ENCODE measurements around the gene CD2BP2. TPM values are rescaled to one million over a fixed set of nuclear protein-coding genes. Genes with fewer than 3 reads are reported as not detected.
A peak's percentile ranks its signal among the peaks of the same experiment; 100 is the strongest.

Gene CD2BP2
- total RNA-seq, 1 experiment from 2014 or later: 48.4 TPM

DNA sequence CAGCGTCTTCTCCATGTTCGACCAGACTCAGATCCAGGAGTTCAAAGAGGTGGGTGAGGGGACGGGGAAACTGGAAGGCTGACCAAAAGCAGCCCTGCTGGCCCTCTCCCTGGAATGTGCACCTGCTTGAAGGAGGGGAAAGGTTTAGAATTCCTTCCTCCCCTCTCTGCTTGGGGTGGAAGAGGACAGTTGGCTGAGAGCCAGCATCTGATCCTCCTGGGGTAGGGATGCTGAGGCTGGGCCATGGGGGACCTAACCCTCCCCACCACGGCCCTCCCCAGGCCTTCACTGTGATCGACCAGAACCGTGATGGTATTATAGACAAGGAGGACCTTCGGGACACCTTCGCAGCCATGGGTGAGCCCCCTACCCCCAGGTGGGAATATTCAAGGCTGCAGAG is 20.8 kb upstream of the CD2BP2 start:
- intact Hi-C loops (cut with micrococcal nuclease): no loop called here
- peaks cover 13% of the 10 kb centered on the region for H3K36me3 Mint-ChIP-seq (ENCODE audit: insufficient read depth, unreplicated experiment)
- no peak for DNase-seq (ENCODE audit: unreplicated experiment)
- H3K27ac Mint-ChIP-seq (ENCODE audit: low read depth, unreplicated experiment): no peak overlapping the region
- ChIA-PET POLR2A (interaction anchor here (2.9 to 3.7 kb wide), 2 partner anchors 20 to 32 kb away, joined by 19 to 20 read pairs; partner anchors contain the start of genes ZNF48 and ZNF771), CTCF (interaction anchor here (0.6 to 2.6 kb wide), 3 partner anchors 29 to 320 kb away, joined by 3 to 9 read pairs (median 6); no protein-coding TSS in a partner anchor)
- H3K4me3 Mint-ChIP-seq (ENCODE audit: unreplicated experiment): no peak overlapping the region
- H3K4me1 Mint-ChIP-seq (ENCODE audit: insufficient read depth, unreplicated experiment): peaks cover 26% of the 10 kb centered on the region
- BruUV-seq (replicated peaks): no TSS peak
- H3K27me3 Mint-ChIP-seq (ENCODE audit: insufficient read depth, unreplicated experiment): no peaks in the 10 kb centered on the region
- H3K9me3 Mint-ChIP-seq (ENCODE audit: unreplicated experiment): no peaks in the 10 kb centered on the region
- TF ChIP-seq, protein P1, sequence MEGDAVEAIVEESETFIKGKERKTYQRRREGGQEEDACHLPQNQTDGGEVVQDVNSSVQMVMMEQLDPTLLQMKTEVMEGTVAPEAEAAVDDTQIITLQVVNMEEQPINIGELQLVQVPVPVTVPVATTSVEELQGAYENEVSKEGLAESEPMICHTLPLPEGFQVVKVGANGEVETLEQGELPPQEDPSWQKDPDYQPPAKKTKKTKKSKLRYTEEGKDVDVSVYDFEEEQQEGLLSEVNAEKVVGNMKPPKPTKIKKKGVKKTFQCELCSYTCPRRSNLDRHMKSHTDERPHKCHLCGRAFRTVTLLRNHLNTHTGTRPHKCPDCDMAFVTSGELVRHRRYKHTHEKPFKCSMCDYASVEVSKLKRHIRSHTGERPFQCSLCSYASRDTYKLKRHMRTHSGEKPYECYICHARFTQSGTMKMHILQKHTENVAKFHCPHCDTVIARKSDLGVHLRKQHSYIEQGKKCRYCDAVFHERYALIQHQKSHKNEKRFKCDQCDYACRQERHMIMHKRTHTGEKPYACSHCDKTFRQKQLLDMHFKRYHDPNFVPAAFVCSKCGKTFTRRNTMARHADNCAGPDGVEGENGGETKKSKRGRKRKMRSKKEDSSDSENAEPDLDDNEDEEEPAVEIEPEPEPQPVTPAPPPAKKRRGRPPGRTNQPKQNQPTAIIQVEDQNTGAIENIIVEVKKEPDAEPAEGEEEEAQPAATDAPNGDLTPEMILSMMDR (IDR thresholded peaks at IDR 0.05; ENCODE audit: unreplicated experiment): no peak

DNA sequence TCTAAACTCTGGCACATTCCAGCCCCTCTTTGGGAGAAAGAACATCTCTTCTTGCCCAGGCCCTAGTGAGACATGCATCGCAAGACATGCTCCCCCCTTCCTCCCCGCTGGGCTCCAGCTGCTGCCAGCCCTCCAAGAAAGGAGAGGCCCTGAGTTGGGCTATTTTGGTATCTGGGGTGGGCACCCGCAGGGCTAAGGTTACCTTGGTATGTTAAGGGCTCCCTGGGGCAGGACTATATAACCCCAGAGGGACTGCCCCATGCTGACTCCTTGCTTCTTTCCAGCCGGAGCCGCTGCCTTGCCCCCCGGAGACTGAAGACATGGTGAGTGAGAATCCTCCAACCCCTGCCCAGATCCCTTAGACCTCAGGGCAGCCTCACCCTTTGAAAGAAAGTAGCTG is 19.4 kb upstream of the CD2BP2 start, which contains the start of gene MYL11:
Gene MYL11 (plus strand): TSS at position 265 of the 400 bp plus-strand sequence. CDS start 56 bp downstream, at position 321.
- Mint-ChIP-seq H3K27ac (ENCODE audit: low read depth, unreplicated experiment) (no peak within 1 kb of the TSS), H3K4me3 (ENCODE audit: unreplicated experiment) (no peak within 1 kb of the TSS)

DNA sequence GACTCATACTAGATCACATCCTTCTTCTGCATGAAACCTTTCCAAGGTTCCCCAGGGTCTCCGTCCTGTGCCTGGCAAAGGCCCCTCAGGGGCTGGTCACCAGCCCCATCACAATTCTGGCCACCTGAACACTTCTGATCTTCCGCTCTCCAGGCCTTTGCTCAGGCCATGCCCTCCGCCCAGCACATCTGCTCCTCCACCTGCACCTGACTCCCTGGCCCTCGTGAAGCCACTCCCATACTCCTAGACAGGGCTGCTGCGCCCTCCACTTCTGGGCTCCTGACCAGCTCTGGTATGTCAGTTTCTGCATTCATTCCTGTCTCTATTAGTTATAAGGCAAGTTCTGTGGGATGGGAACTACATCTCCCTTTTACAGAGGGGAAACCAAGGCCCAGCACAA is 17.6 kb upstream of the CD2BP2 start:
- no peaks in the 10 kb centered on the region for H3K9me3 Mint-ChIP-seq (ENCODE audit: unreplicated experiment)
- intact Hi-C loops (cut with micrococcal nuclease): no loop called here
- POLR2A ChIA-PET: no interaction called here
- CTCF ChIA-PET: interaction anchor here (0.7 kb wide), 1 partner anchor 372 kb away, joined by 4 read pairs; no protein-coding TSS in a partner anchor
- no TSS peak for BruUV-seq (replicated peaks)
- no peak overlapping the region for H3K4me3 Mint-ChIP-seq (ENCODE audit: unreplicated experiment)
- TF ChIP-seq, protein P1 (IDR thresholded peaks at IDR 0.05; ENCODE audit: unreplicated experiment): no peak
- no peak for DNase-seq (ENCODE audit: unreplicated experiment)
- no peak overlapping the region for H3K27ac Mint-ChIP-seq (ENCODE audit: low read depth, unreplicated experiment)
- H3K27me3 Mint-ChIP-seq (ENCODE audit: insufficient read depth, unreplicated experiment): no peaks in the 10 kb centered on the region
- no peaks in the 10 kb centered on the region for H3K36me3 Mint-ChIP-seq (ENCODE audit: insufficient read depth, unreplicated experiment)
- H3K4me1 Mint-ChIP-seq (ENCODE audit: insufficient read depth, unreplicated experiment): peaks cover 36% of the 10 kb centered on the region

More for the DNA sequence above, 19.4 kb upstream of the CD2BP2 start, which contains the start of gene MYL11:
- Mint-ChIP-seq H3K9me3 (ENCODE audit: unreplicated experiment) (no peaks in the 10 kb centered on the region), H3K36me3 (ENCODE audit: insufficient read depth, unreplicated experiment) (no peaks in the 10 kb centered on the region), H3K27me3 (ENCODE audit: insufficient read depth, unreplicated experiment) (no peaks in the 10 kb centered on the region), H3K4me1 (ENCODE audit: insufficient read depth, unreplicated experiment) (peaks cover 19% of the 10 kb centered on the region)
- ChIA-PET CTCF (interaction anchor here (0.6 to 2.6 kb wide), 2 partner anchors 35 to 210 kb away, joined by 4 to 9 read pairs; no protein-coding TSS in a partner anchor), POLR2A (no interaction called here)
- BruUV-seq (replicated peaks): no TSS peak
- TF ChIP-seq, protein P1 (IDR thresholded peaks at IDR 0.05; ENCODE audit: unreplicated experiment): no peak
- intact Hi-C loops (cut with micrococcal nuclease): no loop called here
- no peak for DNase-seq (ENCODE audit: unreplicated experiment)

DNA sequence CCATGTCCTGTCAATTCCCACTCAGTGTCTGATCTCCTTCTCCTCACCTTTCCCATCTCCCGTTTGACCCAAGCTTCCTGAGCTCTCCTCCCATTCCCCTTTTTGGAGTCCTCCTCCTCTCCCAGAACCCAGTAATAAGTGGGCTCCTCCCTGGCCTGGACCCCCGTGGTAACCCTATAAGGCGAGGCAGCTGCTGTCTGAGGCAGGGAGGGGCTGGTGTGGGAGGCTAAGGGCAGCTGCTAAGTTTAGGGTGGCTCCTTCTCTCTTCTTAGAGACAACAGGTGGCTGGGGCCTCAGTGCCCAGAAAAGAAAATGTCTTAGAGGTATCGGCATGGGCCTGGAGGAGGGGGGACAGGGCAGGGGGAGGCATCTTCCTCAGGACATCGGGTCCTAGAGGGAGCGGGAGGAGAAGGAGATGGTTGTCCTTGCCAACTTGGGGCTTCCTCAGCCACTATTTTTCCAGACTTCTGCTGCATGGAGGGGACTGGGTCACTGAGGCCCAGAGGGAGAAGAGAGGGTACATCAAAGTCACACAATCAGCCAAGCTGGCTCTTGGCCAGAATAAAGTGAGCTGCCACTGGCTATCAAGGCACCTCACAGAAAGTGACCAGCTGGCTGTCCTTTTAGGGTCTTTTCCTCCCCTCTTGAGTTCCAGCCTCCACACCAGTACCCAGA is 17.1 kb upstream of the CD2BP2 start:
- Mint-ChIP-seq H3K27ac (ENCODE audit: low read depth, unreplicated experiment) (no peak overlapping the region), H3K27me3 (ENCODE audit: insufficient read depth, unreplicated experiment) (no peaks in the 10 kb centered on the region), H3K9me3 (ENCODE audit: unreplicated experiment) (no peaks in the 10 kb centered on the region), H3K4me1 (ENCODE audit: insufficient read depth, unreplicated experiment) (peaks cover 37% of the 10 kb centered on the region), H3K4me3 (ENCODE audit: unreplicated experiment) (peak overlapping the region; percentile 78), H3K36me3 (ENCODE audit: insufficient read depth, unreplicated experiment) (no peaks in the 10 kb centered on the region)
- ChIA-PET POLR2A (interaction anchor here (0.6 to 9.6 kb wide), 4 partner anchors 15 to 530 kb away, joined by 3 to 132 read pairs (median 8); partner anchors contain the start of genes ALDOA and CD2BP2), CTCF (interaction anchor here (1.1 to 1.6 kb wide), 2 partner anchors 37 to 256 kb away, joined by 4 to 11 read pairs; no protein-coding TSS in a partner anchor)
- no peak for DNase-seq (ENCODE audit: unreplicated experiment)
- intact Hi-C loops (cut with micrococcal nuclease): no loop called here
- TF ChIP-seq, protein P1 (IDR thresholded peaks at IDR 0.05; ENCODE audit: unreplicated experiment): no peak
- BruUV-seq (replicated peaks): no TSS peak

Data from MCF 10A (cell line).